DND-41 (cell line): ENCODE results near the gene MRPL36.

ENCODE experiments used
- ATAC-seq: fragments of 200-7000 bp; cut with Tn5 transposase; 3 replicates; pipeline ENCODE4 v1.9.1; 2021; ENCODE audit warnings: low read depth; ENCODE audit not compliant: insufficient read depth
- DNase-seq: peaks from one replicate; pipeline ENCODE4 v3.0.0-alpha.2; 2020
- H2AFZ ChIP-seq: 2 replicates; pipeline ENCODE4 v1.6.0; 2012; ENCODE audit warnings: low read depth, low read length
- H3K27ac ChIP-seq: 2 replicates; pipeline ENCODE4 v1.5.1; 2012; ENCODE audit warnings: low read length, inconsistent platforms
- H3K27me3 ChIP-seq: fragments of 200-600 bp; sonication (generic); 2 replicates; pipeline ENCODE4 v1.6.0; 2012; ENCODE audit warnings: low read length, mild to moderate bottlenecking, inconsistent platforms; ENCODE audit not compliant: insufficient read depth, poor library complexity
- H3K36me3 ChIP-seq: 2 replicates; pipeline ENCODE4 v1.5.1; 2012; ENCODE audit warnings: low read length, inconsistent platforms; ENCODE audit not compliant: insufficient read depth
- H3K4me1 ChIP-seq: 2 replicates; pipeline ENCODE4 v1.5.1; 2012; ENCODE audit warnings: mild to moderate bottlenecking, low read length; ENCODE audit not compliant: insufficient read depth
- H3K4me2 ChIP-seq: 2 replicates; pipeline ENCODE4 v1.6.0; 2012; ENCODE audit warnings: mild to moderate bottlenecking, moderate library complexity, low read length, inconsistent platforms; ENCODE audit not compliant: insufficient read depth
- H3K4me3 ChIP-seq, 2 experiments: fragments of 200-600 bp in 1 of 2; shearing (Covaris generic) in 1 of 2; 2 replicates each; pipeline ENCODE4 v1.5.1; 2012 to 2016; ENCODE audit warnings: inconsistent platforms in 2 of 2, low read length in 2 of 2, mild to moderate bottlenecking in 2 of 2, low read depth in 1 of 2, moderate library complexity in 1 of 2
- H3K79me2 ChIP-seq: 2 replicates; pipeline ENCODE4 v1.6.0; 2012; ENCODE audit warnings: low read length, inconsistent platforms; ENCODE audit not compliant: insufficient read depth
- H3K9ac ChIP-seq: 2 replicates; pipeline ENCODE4 v1.6.0; 2012; ENCODE audit warnings: low read depth, mild to moderate bottlenecking, inconsistent platforms, low read length, moderate library complexity
- H3K9me3 ChIP-seq: 2 replicates; pipeline ENCODE4 v1.5.1; 2012; ENCODE audit warnings: low read length, moderate library complexity, mild to moderate bottlenecking, inconsistent platforms; ENCODE audit not compliant: insufficient read depth, severe bottlenecking
- H4K20me1 ChIP-seq: 2 replicates; pipeline ENCODE4 v1.6.0; 2012; ENCODE audit warnings: low read length; ENCODE audit not compliant: insufficient read depth
- EZH2 ChIP-seq: IDR thresholded peaks from 3 replicates; pipeline ENCODE4 v1.6.1; 2012; ENCODE audit warnings: borderline replicate concordance, low read depth, mild to moderate bottlenecking, moderate library complexity, low read length, inconsistent platforms; ENCODE audit not compliant: severe bottlenecking
- TF ChIP-seq, protein P1 (sequence below): IDR thresholded peaks from 2 replicates; pipeline ENCODE4 v1.5.1; 2012; ENCODE audit warnings: borderline replicate concordance, low read length, moderate library complexity, mild to moderate bottlenecking; ENCODE audit not compliant: poor library complexity, severe bottlenecking; ENCODE audit errors: extremely low read depth

The MRPL36 gene

DNA sequence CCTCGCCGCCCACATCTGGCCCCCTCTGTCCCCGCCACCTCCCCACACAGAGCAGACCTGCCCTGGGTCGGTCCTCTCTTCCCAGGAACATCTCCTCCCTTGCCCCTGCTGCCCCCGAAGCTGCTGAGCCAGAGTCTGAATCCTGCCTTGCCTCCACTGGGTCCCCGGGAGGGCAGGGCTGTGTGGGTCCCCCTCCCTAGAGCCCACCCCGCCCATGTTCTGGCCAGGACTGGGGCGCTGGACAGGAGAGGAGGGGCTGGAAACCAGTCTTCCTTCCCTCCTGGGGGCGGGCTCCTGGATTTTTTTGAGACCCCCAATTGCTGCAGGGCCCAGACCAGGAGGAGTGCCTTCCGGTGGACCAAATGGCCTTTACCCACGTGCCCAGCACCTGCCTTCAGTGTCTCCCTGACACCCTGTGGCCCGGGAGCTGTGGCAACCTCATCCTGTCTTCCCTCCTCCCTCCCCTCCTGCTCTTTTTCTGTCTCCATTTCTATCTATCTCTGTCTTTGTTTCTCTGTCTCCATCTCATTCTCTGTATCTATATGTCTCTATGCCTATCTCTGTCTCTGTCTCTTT is 12.1 kb downstream of the MRPL36 start:
- no peaks in the 10 kb centered on the region for H4K20me1 ChIP-seq
- no peaks in the 10 kb centered on the region for H3K36me3 ChIP-seq
- DNase-seq (no peak), ATAC-seq (no peak)
- no peak overlapping the region for H2AFZ ChIP-seq
- H3K79me2 ChIP-seq: no peaks in the 10 kb centered on the region
- peaks cover 6% of the 10 kb centered on the region for H3K4me1 ChIP-seq
- no peak overlapping the region for H3K4me3 ChIP-seq
- H3K4me2 ChIP-seq: no peak overlapping the region
- no peaks in the 10 kb centered on the region for H3K9me3 ChIP-seq
- no peaks in the 10 kb centered on the region for H3K27me3 ChIP-seq
- H3K9ac ChIP-seq: no peak overlapping the region
- TF ChIP-seq, protein P1, sequence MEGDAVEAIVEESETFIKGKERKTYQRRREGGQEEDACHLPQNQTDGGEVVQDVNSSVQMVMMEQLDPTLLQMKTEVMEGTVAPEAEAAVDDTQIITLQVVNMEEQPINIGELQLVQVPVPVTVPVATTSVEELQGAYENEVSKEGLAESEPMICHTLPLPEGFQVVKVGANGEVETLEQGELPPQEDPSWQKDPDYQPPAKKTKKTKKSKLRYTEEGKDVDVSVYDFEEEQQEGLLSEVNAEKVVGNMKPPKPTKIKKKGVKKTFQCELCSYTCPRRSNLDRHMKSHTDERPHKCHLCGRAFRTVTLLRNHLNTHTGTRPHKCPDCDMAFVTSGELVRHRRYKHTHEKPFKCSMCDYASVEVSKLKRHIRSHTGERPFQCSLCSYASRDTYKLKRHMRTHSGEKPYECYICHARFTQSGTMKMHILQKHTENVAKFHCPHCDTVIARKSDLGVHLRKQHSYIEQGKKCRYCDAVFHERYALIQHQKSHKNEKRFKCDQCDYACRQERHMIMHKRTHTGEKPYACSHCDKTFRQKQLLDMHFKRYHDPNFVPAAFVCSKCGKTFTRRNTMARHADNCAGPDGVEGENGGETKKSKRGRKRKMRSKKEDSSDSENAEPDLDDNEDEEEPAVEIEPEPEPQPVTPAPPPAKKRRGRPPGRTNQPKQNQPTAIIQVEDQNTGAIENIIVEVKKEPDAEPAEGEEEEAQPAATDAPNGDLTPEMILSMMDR: no peak
- TF ChIP-seq EZH2: no peak
- no peak overlapping the region for H3K27ac ChIP-seq

GRCh38 chr5:1786621-1787471 is 12.8 kb downstream of the MRPL36 start:
- no peaks in the 10 kb centered on the region for H3K9me3 ChIP-seq
- H3K4me3 ChIP-seq: no peak overlapping the region
- no peak for DNase-seq
- no peaks in the 10 kb centered on the region for H3K36me3 ChIP-seq
- H3K27me3 ChIP-seq: no peaks in the 10 kb centered on the region
- no peak overlapping the region for H3K4me2 ChIP-seq
- TF ChIP-seq, protein P1: no peak
- TF ChIP-seq EZH2: no peak
- no peaks in the 10 kb centered on the region for H3K79me2 ChIP-seq
- H3K27ac ChIP-seq: no peak overlapping the region
- H3K9ac ChIP-seq: no peak overlapping the region
- no peaks in the 10 kb centered on the region for H4K20me1 ChIP-seq
- H3K4me1 ChIP-seq: no peaks in the 10 kb centered on the region
- ATAC-seq: no peak
- no peak overlapping the region for H2AFZ ChIP-seq

DNA sequence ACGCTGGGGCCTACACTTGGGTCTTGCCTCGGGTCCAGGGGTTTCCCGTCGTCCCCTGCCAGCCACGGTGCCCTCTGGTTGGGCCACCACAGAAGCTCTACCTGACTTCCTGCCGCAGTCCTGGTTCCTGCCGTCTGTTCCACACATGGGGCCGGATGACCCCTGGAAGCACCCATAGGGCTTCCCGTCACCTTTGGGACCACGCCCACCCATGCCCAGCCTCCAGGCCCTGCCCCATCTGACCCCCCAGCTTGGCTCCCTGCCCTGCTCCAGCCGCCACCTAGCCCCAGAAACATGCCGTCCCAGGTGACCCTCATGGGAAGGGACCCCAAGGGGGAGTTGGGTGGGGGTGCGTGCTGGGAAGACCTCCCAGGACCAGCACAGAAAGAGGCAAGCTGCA is 13.7 kb downstream of the MRPL36 start:
- Histone ChIP-seq H3K4me1 (no peaks in the 10 kb centered on the region), H3K36me3 (no peaks in the 10 kb centered on the region), H3K79me2 (no peaks in the 10 kb centered on the region), H4K20me1 (no peaks in the 10 kb centered on the region), H3K4me3 (no peak overlapping the region), H3K4me2 (no peak overlapping the region), H3K27ac (no peak overlapping the region), H2AFZ (no peak overlapping the region), H3K27me3 (no peaks in the 10 kb centered on the region), H3K9me3 (no peaks in the 10 kb centered on the region), H3K9ac (no peak overlapping the region)
- no peak for ATAC-seq
- TF ChIP-seq EZH2: no peak
- TF ChIP-seq, protein P1: no peak
- DNase-seq: no peak
